SIG-M5 treated with dmso at 0.1 percent for 504 hours (cell line): ENCODE results near the gene OR6S1.
"Not testable (repeated sequence)": the region's sequence is repeated elsewhere in the genome, so short reads cannot be mapped to it uniquely, and the experiment has no call there.

ENCODE experiments used
- DNase-seq: peaks from one replicate; lab custom pipeline; 2025; ENCODE audit not compliant: unreplicated experiment; lab: John Stamatoyannopoulos, UW

Gene OR6S1

DNA sequence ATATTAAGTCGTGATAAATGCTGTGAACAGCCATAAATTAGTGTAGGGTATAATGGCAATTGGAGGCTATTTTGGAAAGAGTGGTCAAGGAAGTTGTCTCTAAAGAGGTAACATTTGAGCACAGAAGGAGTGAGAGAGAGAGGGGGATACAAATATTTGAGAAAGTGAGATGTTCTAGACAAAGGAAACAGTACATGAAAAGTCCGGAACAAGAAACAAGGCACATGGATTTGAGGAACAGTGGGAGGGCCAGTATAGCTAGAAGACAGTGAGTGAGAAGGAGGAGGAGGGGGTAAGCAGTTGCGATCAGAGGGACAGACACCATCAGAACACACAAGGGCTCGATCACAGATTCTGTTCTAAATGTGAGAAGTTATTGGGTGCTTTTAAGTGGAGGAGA lies 30.2 kb downstream of the OR6S1 start:
- DNase-seq, result no peak

DNA sequence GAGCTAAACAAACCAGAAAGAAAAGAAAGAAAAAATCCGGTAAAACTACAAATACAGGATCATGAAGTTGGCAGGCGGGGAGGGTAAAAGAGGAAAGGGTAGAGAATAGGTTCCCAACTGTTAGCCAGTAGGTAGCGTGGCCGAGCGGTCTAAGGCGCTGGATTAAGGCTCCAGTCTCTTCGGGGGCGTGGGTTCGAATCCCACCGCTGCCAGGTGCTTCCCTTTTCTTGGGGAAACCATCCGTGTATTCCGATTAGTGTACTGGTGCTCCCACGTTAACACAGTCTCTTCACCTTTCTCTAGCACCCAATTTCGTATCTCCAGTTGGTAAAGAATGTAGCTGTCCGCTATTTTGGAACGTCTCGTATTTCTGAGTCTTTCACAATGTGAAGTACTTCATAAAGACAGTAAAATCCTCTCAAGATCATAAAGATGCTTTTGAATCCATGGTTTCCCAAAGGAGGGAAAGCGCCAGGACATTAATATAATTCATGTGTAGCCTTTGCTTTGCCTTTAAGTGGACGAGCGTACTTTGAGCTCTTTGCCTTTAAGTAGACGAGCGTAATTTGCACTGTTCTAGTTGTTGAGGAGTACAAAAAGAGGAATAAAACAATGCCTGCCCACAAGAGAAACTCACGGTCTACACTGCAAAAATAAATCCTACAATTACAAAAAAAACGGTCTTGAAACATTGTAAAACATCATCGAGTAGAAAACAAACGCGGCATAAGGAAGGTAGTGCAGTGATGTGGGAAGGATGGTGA lies 31.3 kb downstream of the OR6S1 start:
- DNase-seq, result peak; percentile 70

GRCh38 chr14:20609215-20610001 lies 32.1 kb downstream of the OR6S1 start:
- DNase-seq, result peak; percentile 90

GRCh38 chr14:20608383-20609110 lies 32.9 kb downstream of the OR6S1 start:
- no peak for DNase-seq

DNA sequence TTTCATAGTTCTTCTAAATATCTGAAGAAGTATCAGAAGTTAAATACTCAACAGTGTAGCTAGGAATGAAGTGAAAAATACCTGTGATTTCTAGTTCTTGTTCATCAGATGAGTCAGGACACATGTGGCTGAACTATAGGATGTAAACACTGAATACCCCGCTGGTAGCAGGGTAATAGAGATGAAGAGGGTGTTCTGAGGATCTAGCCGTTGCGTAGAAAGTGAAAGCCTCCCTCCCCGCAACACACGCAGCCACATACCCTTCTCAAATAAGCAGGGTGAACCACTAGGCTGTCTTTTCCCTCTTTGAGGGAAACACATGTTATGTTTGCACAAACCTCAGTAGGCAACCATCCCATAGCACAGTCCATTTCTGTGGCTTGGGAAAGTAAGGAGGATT lies 33.9 kb downstream of the OR6S1 start:
- no peak for DNase-seq

DNA sequence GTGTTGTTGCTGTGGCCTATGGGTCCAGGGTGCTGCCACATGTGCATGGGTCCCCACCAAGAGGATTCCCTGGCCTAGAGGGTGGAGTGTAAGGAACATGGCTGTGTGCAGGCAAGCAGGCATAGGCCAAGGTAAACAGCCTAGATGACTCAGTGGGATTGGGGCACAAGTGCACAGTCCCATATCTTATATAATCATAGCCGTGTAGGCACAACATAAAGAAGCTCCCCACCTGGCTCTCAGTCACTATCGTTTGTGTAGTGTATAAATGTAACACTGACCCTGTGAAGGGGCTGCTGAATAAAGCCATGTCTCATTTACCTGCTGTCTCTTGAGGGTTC lies 34.6 kb downstream of the OR6S1 start:
- no peak for DNase-seq

GRCh38 chr14:20606190-20606901 lies 35.1 kb downstream of the OR6S1 start:
- DNase-seq, result peak; percentile 17

GRCh38 chr14:20603813-20604690 lies 37.4 kb downstream of the OR6S1 start:
- DNase-seq, result no peak

DNA sequence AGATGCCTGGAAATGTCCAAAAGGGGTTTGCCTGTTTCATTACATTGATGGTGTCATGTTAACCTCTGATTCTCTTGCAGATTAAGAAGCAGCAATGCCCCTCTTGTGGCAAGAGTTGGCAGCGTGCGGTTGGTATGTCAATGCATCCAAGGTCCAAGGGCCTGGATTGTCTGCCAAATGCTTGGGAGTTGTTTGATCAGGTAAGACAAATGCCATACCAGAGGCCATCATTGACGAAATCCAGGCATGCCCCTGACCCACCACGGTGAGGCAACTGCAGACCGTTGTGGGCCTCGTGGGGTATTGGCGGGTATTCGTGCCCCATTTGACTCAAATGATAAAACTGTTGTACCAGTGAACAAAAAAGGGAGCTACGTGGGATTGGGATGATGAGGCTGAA lies 38.9 kb downstream of the OR6S1 start:
- no peak for DNase-seq

DNA sequence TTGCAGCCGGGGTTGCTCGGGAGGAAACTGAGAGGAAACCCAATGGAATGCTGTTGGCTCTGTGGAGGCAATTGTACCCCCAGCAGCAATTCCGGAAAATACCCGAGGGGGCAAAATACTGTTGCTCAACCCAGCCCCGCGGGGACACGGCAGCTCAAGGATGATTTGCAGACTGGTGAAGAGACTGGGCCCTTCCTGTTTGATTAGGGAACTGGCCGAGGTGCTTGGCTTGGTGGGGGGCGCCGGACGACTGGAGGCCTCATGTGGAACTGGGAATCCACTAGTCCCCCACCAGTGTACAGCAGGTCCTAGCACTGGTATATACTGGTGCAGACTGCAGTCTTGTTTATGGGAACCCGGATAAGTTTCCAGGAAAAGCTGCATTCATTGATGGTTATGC lies 40.0 kb downstream of the OR6S1 start:
- DNase-seq, result no peak

GRCh38 chr14:20597108-20597507 lies 44.4 kb downstream of the OR6S1 start:
- no peak for DNase-seq

DNA sequence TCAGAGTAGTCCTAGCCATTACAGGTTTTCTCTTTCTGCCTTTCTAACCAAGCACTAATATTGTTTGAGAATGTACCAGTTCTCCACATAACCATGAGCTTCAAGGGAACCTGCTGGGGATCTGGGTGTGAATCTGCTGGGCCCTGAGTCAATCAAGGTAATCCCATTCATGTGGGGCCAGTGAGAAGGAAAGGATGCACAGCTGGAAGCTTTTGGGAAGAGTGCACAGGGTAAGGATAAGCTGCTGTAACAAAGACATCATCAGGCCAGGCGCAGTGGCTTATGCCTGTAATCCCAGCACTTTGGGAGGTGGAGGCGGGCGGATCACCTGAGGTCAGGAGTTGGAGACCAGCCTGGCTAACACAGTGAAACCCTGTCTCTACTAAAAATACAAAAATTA lies 45.8 kb downstream of the OR6S1 start:
- DNase-seq, result not testable (repeated sequence)

GRCh38 chr14:20592574-20592973 lies 48.9 kb downstream of the OR6S1 start:
- no peak for DNase-seq

DNA sequence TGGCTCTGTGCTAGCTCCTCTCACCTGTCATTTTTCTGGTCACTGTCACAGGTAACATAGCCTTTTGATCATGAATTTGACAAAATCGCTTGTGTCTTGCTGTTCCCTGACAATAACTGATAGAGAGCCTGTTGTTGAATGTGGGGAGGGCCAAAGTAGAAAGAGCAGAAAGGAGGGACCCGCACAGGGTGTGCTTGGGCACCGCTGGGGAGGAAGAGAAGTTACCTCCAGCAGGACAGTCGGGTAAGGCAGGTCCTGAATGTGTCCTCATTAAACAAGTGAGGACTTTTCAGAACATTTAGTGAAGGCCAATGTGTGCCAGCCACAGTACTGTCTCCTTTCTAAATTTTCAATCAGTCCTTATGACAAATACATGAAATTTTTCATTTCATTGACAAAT lies 50.3 kb downstream of the OR6S1 start, which contains the start of gene RNASE12:
Gene RNASE12, minus strand, starts transcription at position 142 of the 400 bp plus-strand sequence. CDS start 653 bp downstream, outside the sequence.
- DNase-seq, result no peak
